ENCODE results near the gene TDO2.

TDO2 gene

GRCh38 chr4:155954118-155954685 lies 50.7 kb downstream of the TDO2 start:
- peak overlapping the region; percentile 49 for H3K27ac ChIP-seq (ENCODE audit: poor library complexity, severe bottlenecking)
- H3K4me3 ChIP-seq (ENCODE audit: severe bottlenecking) = peak overlapping the region; percentile 71
- no peaks in the 10 kb centered on the region for H3K36me3 ChIP-seq (ENCODE audit: low read depth)
- ATAC-seq (ENCODE audit: low read depth) (no peak), DNase-seq (ENCODE audit: low spot score) (no peak)
- H3K27me3 ChIP-seq (ENCODE audit: insufficient read depth, poor library complexity, severe bottlenecking) = no peaks in the 10 kb centered on the region
- H3K4me1 ChIP-seq (ENCODE audit: insufficient read depth, poor library complexity, severe bottlenecking) = peaks cover 10% of the 10 kb centered on the region
- TF ChIP-seq CTCF (IDR thresholded peaks at IDR 0.05; ENCODE audit: poor library complexity, severe bottlenecking) = no peak
- no peaks in the 10 kb centered on the region for H3K9me3 ChIP-seq (ENCODE audit: severe bottlenecking)

- ATAC-seq (ENCODE audit: low read depth) (no peak), DNase-seq (ENCODE audit: low spot score) (no peak)
- H3K27ac ChIP-seq (ENCODE audit: poor library complexity, severe bottlenecking) = no peak overlapping the region
- H3K36me3 ChIP-seq (ENCODE audit: low read depth) = no peaks in the 10 kb centered on the region
- no peak overlapping the region for H3K4me3 ChIP-seq (ENCODE audit: severe bottlenecking)
- H3K27me3 ChIP-seq (ENCODE audit: insufficient read depth, poor library complexity, severe bottlenecking) = no peaks in the 10 kb centered on the region
- H3K9me3 ChIP-seq (ENCODE audit: severe bottlenecking) = no peaks in the 10 kb centered on the region
- no peak for TF ChIP-seq CTCF (IDR thresholded peaks at IDR 0.05; ENCODE audit: poor library complexity, severe bottlenecking)
- H3K4me1 ChIP-seq (ENCODE audit: insufficient read depth, poor library complexity, severe bottlenecking) = peaks cover 10% of the 10 kb centered on the region
Observed at GRCh38 chr4:155954939-155955338, 51.4 kb downstream of the TDO2 start.

- H3K27ac ChIP-seq (ENCODE audit: poor library complexity, severe bottlenecking) = no peak overlapping the region
- TF ChIP-seq CTCF (IDR thresholded peaks at IDR 0.05; ENCODE audit: poor library complexity, severe bottlenecking) = no peak
- DNase-seq (ENCODE audit: low spot score) (no peak), ATAC-seq (ENCODE audit: low read depth) (no peak)
- no peaks in the 10 kb centered on the region for H3K9me3 ChIP-seq (ENCODE audit: severe bottlenecking)
- no peaks in the 10 kb centered on the region for H3K27me3 ChIP-seq (ENCODE audit: insufficient read depth, poor library complexity, severe bottlenecking)
- H3K4me3 ChIP-seq (ENCODE audit: severe bottlenecking) = no peak overlapping the region
- H3K4me1 ChIP-seq (ENCODE audit: insufficient read depth, poor library complexity, severe bottlenecking) = peaks cover 10% of the 10 kb centered on the region
- no peaks in the 10 kb centered on the region for H3K36me3 ChIP-seq (ENCODE audit: low read depth)
Observed at GRCh38 chr4:155956461-155956860, 53.0 kb downstream of the TDO2 start.

GRCh38 chr4:155959417-155959816 lies 55.9 kb downstream of the TDO2 start:
- H3K4me3 ChIP-seq (ENCODE audit: severe bottlenecking) = no peak overlapping the region
- ATAC-seq (ENCODE audit: low read depth) (no peak), DNase-seq (ENCODE audit: low spot score) (no peak)

More at GRCh38 chr4:155959417-155959816, 55.9 kb downstream of the TDO2 start:
- Histone ChIP-seq H3K4me1 (ENCODE audit: insufficient read depth, poor library complexity, severe bottlenecking) (no peaks in the 10 kb centered on the region), H3K9me3 (ENCODE audit: severe bottlenecking) (no peaks in the 10 kb centered on the region), H3K36me3 (ENCODE audit: low read depth) (no peaks in the 10 kb centered on the region), H3K27me3 (ENCODE audit: insufficient read depth, poor library complexity, severe bottlenecking) (no peaks in the 10 kb centered on the region), H3K27ac (ENCODE audit: poor library complexity, severe bottlenecking) (no peak overlapping the region)
- no peak for TF ChIP-seq CTCF (IDR thresholded peaks at IDR 0.05; ENCODE audit: poor library complexity, severe bottlenecking)

Data from RWPE2 (cell line).